ENCODE data around the gene GRIN1. TPM values are rescaled to one million over a fixed set of nuclear protein-coding genes. Genes with fewer than 3 reads are reported as not detected.

GRIN1 gene
- total and polyA plus RNA-seq, 2 of the 13 experiments (the other 11 are each of a cell fraction or from before 2014, with no cell fraction given) = 0.13 TPM; not detected in 1

GRCh38 chr9:137205126-137206069, 66.4 kb downstream of the GRIN1 start, which contains the start of the genes NDOR1 and TMEM203 (continued):
- TF ChIP-seq ZNF329 (CRISPR knock-in tag; IDR thresholded peaks at IDR 0.05; ENCODE audit: low read depth) (no peak), ZNF18 (CRISPR knock-in tag; IDR thresholded peaks at IDR 0.05; ENCODE audit: insufficient replicate concordance) (no peak), PHF21A (CRISPR knock-in tag; IDR thresholded peaks at IDR 0.05) (no peak), ZNF713 (CRISPR knock-in tag; IDR thresholded peaks at IDR 0.05) (0 out of 2 replicates have a peak, but pooled peaks have one; percentile 65), ZNF414 (CRISPR knock-in tag; IDR thresholded peaks at IDR 0.05) (peak; percentile 16; the same call in 1 of the 2 replicates), ZNF143 (CRISPR knock-in tag; IDR thresholded peaks at IDR 0.05) (0 out of 2 replicates have a peak, but pooled peaks have one; percentile 59), GATA4 (IDR thresholded peaks at IDR 0.05; ENCODE audit: borderline replicate concordance, low read depth) (no peak), ZNF44 (CRISPR knock-in tag; IDR thresholded peaks at IDR 0.05) (peak; percentile 68; the same call in 1 of the 2 replicates), SIX4 (CRISPR knock-in tag; IDR thresholded peaks at IDR 0.05) (peak; percentile 46; the same call in 1 of the 2 replicates), ERF (CRISPR knock-in tag; IDR thresholded peaks at IDR 0.05) (peak; percentile 89; the same call in 1 of the 2 replicates), ZNF7 (CRISPR knock-in tag; IDR thresholded peaks at IDR 0.05) (no peak), SALL2 (CRISPR knock-in tag; IDR thresholded peaks at IDR 0.05) (0 out of 2 replicates have a peak, but pooled peaks have one; percentile 78), MXD4 (CRISPR knock-in tag; IDR thresholded peaks at IDR 0.05) (peak; percentile 87), SOX13 (IDR thresholded peaks at IDR 0.05) (no peak), SOX13 (CRISPR knock-in tag; conservative IDR thresholded peaks at IDR 0.05 in 1 of 2, IDR thresholded peaks at IDR 0.05 in 1 of 2) (peak in 1 of 2 experiments; percentile 32; a peak in 1 of 4 replicates), MEIS1 (CRISPR knock-in tag; IDR thresholded peaks at IDR 0.05; ENCODE audit: borderline replicate concordance) (peak; percentile 62; the same call in 1 of the 2 replicates), ZNF724P (CRISPR knock-in tag; IDR thresholded peaks at IDR 0.05; ENCODE audit: borderline replicate concordance) (peak; percentile 59; the same call in 1 of the 2 replicates), CSRNP2 (CRISPR knock-in tag; conservative IDR thresholded peaks at IDR 0.05; ENCODE audit: low read depth) (0 out of 2 replicates have a peak, but pooled peaks have one; percentile 40), POLR2AphosphoS5 (IDR thresholded peaks at IDR 0.05; ENCODE audit: low read depth, low read length) (peak; percentile 79), HOXA3 (CRISPR knock-in tag; IDR thresholded peaks at IDR 0.05) (peak; percentile 98), ZNF260 (CRISPR knock-in tag; IDR thresholded peaks at IDR 0.05; ENCODE audit: borderline replicate concordance, low read depth) (no peak), ATF4 (CRISPR knock-in tag; IDR thresholded peaks at IDR 0.05) (peak in 1 of 2 experiments; percentile 31; a peak in 1 of 4 replicates)

Measured in HepG2 (cell line).